ENCODE data around the gene MAPK4.
A peak's percentile ranks its signal among the peaks of the same experiment; 100 is the strongest.

Gene MAPK4

GRCh38 chr18:50720325-50720674 lies 160.4 kb downstream of the MAPK4 start:
- Histone ChIP-seq H2AFZ (no peak overlapping the region), H3K9ac (no peak overlapping the region), H3K4me1 (peaks cover 27% of the 10 kb centered on the region), H3K9me3 (ENCODE audit: control insufficient read depth, low read length) (no peaks in the 10 kb centered on the region), H3K79me2 (peaks cover 16% of the 10 kb centered on the region), H3K4me3 (ENCODE audit: low read depth, low read length) (no peak overlapping the region), H3K4me2 (ENCODE audit: low read length) (no peak overlapping the region), H3K27ac (no peak overlapping the region), H3K27me3 (ENCODE audit: control insufficient read depth, insufficient read depth, low read length) (no peaks in the 10 kb centered on the region), H3K36me3 (ENCODE audit: control insufficient read depth, insufficient read depth, low read length) (no peaks in the 10 kb centered on the region)
- TF ChIP-seq CTCF (IDR thresholded peaks at IDR 0.05): no peak

- Histone ChIP-seq H3K4me1 (peaks cover 33% of the 10 kb centered on the region), H3K27me3 (ENCODE audit: control insufficient read depth, insufficient read depth, low read length) (no peaks in the 10 kb centered on the region), H2AFZ (no peak overlapping the region), H3K4me2 (ENCODE audit: low read length) (no peak overlapping the region), H3K9me3 (ENCODE audit: control insufficient read depth, low read length) (no peaks in the 10 kb centered on the region), H3K4me3 (ENCODE audit: low read depth, low read length) (no peak overlapping the region), H3K9ac (no peak overlapping the region), H3K79me2 (peaks cover 9% of the 10 kb centered on the region), H3K36me3 (ENCODE audit: control insufficient read depth, insufficient read depth, low read length) (no peaks in the 10 kb centered on the region), H3K27ac (no peak overlapping the region)
- no peak for TF ChIP-seq CTCF (IDR thresholded peaks at IDR 0.05)
Measured at GRCh38 chr18:50721006-50721405, 161.1 kb downstream of the MAPK4 start.

GRCh38 chr18:50721451-50722120 lies 161.7 kb downstream of the MAPK4 start:
- no peak overlapping the region for H2AFZ ChIP-seq
- TF ChIP-seq CTCF (IDR thresholded peaks at IDR 0.05): no peak
- peaks cover 10% of the 10 kb centered on the region for H3K79me2 ChIP-seq
- H3K4me3 ChIP-seq (ENCODE audit: low read depth, low read length): no peak overlapping the region
- no peaks in the 10 kb centered on the region for H3K27me3 ChIP-seq (ENCODE audit: control insufficient read depth, insufficient read depth, low read length)
- H3K4me1 ChIP-seq: peaks cover 39% of the 10 kb centered on the region
- no peak overlapping the region for H3K4me2 ChIP-seq (ENCODE audit: low read length)
- H3K9ac ChIP-seq: no peak overlapping the region
- H3K9me3 ChIP-seq (ENCODE audit: control insufficient read depth, low read length): no peaks in the 10 kb centered on the region
- peak overlapping the region; percentile 77 for H3K27ac ChIP-seq
- H3K36me3 ChIP-seq (ENCODE audit: control insufficient read depth, insufficient read depth, low read length): no peaks in the 10 kb centered on the region

- H3K9ac ChIP-seq: no peak overlapping the region
- H2AFZ ChIP-seq: peak overlapping the region; percentile 12
- TF ChIP-seq CTCF (IDR thresholded peaks at IDR 0.05): peak; percentile 17
- peak overlapping the region; percentile 77 for H3K27ac ChIP-seq
- H3K36me3 ChIP-seq (ENCODE audit: control insufficient read depth, insufficient read depth, low read length): no peaks in the 10 kb centered on the region
- H3K27me3 ChIP-seq (ENCODE audit: control insufficient read depth, insufficient read depth, low read length): no peaks in the 10 kb centered on the region
- no peak overlapping the region for H3K4me3 ChIP-seq (ENCODE audit: low read depth, low read length)
- no peaks in the 10 kb centered on the region for H3K9me3 ChIP-seq (ENCODE audit: control insufficient read depth, low read length)
- H3K4me2 ChIP-seq (ENCODE audit: low read length): no peak overlapping the region
- peaks cover 46% of the 10 kb centered on the region for H3K4me1 ChIP-seq
- H3K79me2 ChIP-seq: peaks cover 8% of the 10 kb centered on the region
Measured at GRCh38 chr18:50722311-50722710, 162.4 kb downstream of the MAPK4 start.

- Histone ChIP-seq H3K4me2 (ENCODE audit: low read length) (peak overlapping the region; percentile 16), H3K9ac (no peak overlapping the region), H3K36me3 (ENCODE audit: control insufficient read depth, insufficient read depth, low read length) (no peaks in the 10 kb centered on the region), H3K4me1 (peaks cover 63% of the 10 kb centered on the region), H3K79me2 (peaks cover 4% of the 10 kb centered on the region), H3K27ac (peak overlapping the region; percentile 98), H3K9me3 (ENCODE audit: control insufficient read depth, low read length) (no peaks in the 10 kb centered on the region), H2AFZ (no peak overlapping the region), H3K4me3 (ENCODE audit: low read depth, low read length) (no peak overlapping the region), H3K27me3 (ENCODE audit: control insufficient read depth, insufficient read depth, low read length) (no peaks in the 10 kb centered on the region)
- no peak for TF ChIP-seq CTCF (IDR thresholded peaks at IDR 0.05)
Measured at GRCh38 chr18:50724751-50725151, 164.9 kb downstream of the MAPK4 start.
